ENCODE results near the gene DDHD1.

- TF ChIP-seq CTCF (conservative IDR thresholded peaks at IDR 0.05) (no peak), ZFX (IDR thresholded peaks at IDR 0.05) (no peak)
Measured at GRCh38 chr14:53002576-53002975, 150.5 kb downstream of the DDHD1 start.
